ENCODE data around the gene EVA1C. TPM values are rescaled to one million over a fixed set of nuclear protein-coding genes. Genes with fewer than 3 reads are reported as not detected.
"Not testable (repeated sequence)": the region's sequence is repeated elsewhere in the genome, so short reads cannot be mapped to it uniquely, and the experiment has no call there.

Gene EVA1C
- total and polyA plus RNA-seq, 10 of the 15 experiments (the other 5 are each of a cell fraction or from before 2014, with no cell fraction given): 0.13 to 0.56 (median 0.34) TPM; not detected in 7

DNA sequence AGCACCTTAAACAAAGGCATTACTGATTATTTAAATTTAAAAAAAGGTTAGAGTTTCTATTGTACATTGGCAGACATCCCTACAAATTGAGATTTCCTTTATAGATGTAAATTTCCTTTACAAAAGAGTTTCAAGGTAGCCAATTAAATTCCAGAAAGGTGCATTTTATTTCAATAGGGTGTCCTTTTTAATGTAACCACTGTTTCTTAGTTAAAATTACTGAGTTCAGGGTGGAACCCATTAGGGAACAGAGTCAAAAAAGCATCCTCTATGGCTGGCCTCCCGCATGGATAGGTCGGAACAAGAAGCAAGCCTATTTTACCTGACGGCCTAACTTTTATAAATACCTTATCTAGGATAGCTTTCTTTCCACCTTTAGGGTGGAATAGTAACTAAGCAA is 148.4 kb downstream of the EVA1C start (continued):
- TF ChIP-seq SMC3 (IDR thresholded peaks at IDR 0.05; ENCODE audit: borderline replicate concordance, low read length): no peak
- TF ChIP-seq, protein P1, sequence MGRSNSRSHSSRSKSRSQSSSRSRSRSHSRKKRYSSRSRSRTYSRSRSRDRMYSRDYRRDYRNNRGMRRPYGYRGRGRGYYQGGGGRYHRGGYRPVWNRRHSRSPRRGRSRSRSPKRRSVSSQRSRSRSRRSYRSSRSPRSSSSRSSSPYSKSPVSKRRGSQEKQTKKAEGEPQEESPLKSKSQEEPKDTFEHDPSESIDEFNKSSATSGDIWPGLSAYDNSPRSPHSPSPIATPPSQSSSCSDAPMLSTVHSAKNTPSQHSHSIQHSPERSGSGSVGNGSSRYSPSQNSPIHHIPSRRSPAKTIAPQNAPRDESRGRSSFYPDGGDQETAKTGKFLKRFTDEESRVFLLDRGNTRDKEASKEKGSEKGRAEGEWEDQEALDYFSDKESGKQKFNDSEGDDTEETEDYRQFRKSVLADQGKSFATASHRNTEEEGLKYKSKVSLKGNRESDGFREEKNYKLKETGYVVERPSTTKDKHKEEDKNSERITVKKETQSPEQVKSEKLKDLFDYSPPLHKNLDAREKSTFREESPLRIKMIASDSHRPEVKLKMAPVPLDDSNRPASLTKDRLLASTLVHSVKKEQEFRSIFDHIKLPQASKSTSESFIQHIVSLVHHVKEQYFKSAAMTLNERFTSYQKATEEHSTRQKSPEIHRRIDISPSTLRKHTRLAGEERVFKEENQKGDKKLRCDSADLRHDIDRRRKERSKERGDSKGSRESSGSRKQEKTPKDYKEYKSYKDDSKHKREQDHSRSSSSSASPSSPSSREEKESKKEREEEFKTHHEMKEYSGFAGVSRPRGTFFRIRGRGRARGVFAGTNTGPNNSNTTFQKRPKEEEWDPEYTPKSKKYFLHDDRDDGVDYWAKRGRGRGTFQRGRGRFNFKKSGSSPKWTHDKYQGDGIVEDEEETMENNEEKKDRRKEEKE (IDR thresholded peaks at IDR 0.05): no peak

DNA sequence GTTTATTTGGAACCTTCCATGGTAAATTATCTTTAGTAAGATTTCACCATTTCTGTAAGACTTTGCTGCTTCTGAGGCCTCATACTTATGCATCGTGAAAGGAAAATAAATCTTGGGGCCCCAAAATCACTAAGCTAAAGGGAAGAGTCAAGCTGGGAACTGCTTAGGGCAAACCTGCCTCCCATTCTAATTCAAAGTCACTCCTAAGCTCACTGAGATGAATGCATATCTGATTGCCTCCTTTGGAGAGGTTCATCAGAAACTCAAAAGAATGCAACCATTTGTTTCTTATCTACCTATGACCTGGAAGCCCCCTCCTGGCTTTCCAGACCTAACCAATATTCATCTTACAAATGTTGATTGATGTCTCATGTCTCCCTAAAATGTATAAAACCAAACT is 149.0 kb downstream of the EVA1C start:
- FAIRE-seq: not testable (repeated sequence)
- CTCF ChIA-PET: interaction anchor here (0.6 to 1.5 kb wide), 3 partner anchors 9 to 40 kb away, joined by 3 to 5 read pairs (median 4); no protein-coding TSS in a partner anchor

More for the DNA sequence above, 149.0 kb downstream of the EVA1C start:
- in situ Hi-C loops (cut with MboI); H3K4me3 ChIP-seq; H3K79me2 ChIP-seq (ENCODE audit: control insufficient read depth, insufficient read depth, low read length); POLR2A ChIA-PET; H3K4me2 ChIP-seq (ENCODE audit: control insufficient read depth, insufficient read depth); SMC1A ChIA-PET (ENCODE audit: uncharacterized antibody, unreplicated experiment); H3K4me1 ChIP-seq (ENCODE audit: control insufficient read depth, insufficient read depth, low read length); H3K27ac ChIP-seq (ENCODE audit: control insufficient read depth, insufficient read depth); H2AFZ ChIP-seq (ENCODE audit: control insufficient read depth, low read depth, low read length); H3K9ac ChIP-seq (ENCODE audit: control insufficient read depth, insufficient read depth, low read length); H3K9me3 ChIP-seq (replicated peaks; ENCODE audit: control insufficient read depth, insufficient read depth, low read length); DNase-seq (ENCODE audit: low read depth, low spot score); H4K20me1 ChIP-seq (ENCODE audit: control insufficient read depth, insufficient read depth); H3K36me3 ChIP-seq (ENCODE audit: control insufficient read depth in 2 of 2, insufficient read depth in 2 of 2, low read length in 1 of 2); H3K27me3 ChIP-seq (replicated peaks in 1 of 2; ENCODE audit: control insufficient read depth in 2 of 2, insufficient read depth in 2 of 2, low read length in 1 of 2); ATAC-seq; BruUV-seq (replicated peaks); RAD21 ChIA-PET (ENCODE audit: unreplicated experiment): not testable (repeated sequence)
- WGBS (ENCODE audit: insufficient coverage, insufficient replicate concordance, low lambda C conversion rate, missing lambda C conversion rate): 50% methylated on average over 1 of the region's 1 CpG
- intact Hi-C loops (cut with micrococcal nuclease; ENCODE audit: unreplicated experiment): loop anchor here (10.0 kb wide), 1 partner anchor 157 kb away; no protein-coding TSS in a partner anchor
